Lung (tissue), 12 donors: ENCODE results near the gene PARP9. TPM values are rescaled to one million over a fixed set of nuclear protein-coding genes. Genes with fewer than 3 reads are reported as not detected.
"Not testable (repeated sequence)": the region's sequence is repeated elsewhere in the genome, so short reads cannot be mapped to it uniquely, and the experiment has no call there.

ENCODE experiments used
- ATAC-seq: fragments of 200-7000 bp; cut with Tn5 transposase; one replicate; pipeline ENCODE4 v1.9.1; 2020; ENCODE audit warnings: moderate number of reproducible peaks; ENCODE audit not compliant: insufficient read depth, low FRiP score
- DNase-seq, 3 donors: peaks; one replicate each; pipeline ENCODE4 v3.0.0-alpha.2; 2013 to 2017
- H3K27ac ChIP-seq, 2 donors: one replicate each; pipeline ENCODE4 v1.5.1; 2013; ENCODE audit warnings: mild to moderate bottlenecking in 2 of 2, moderate library complexity in 2 of 2, control low read depth in 1 of 2, inconsistent platforms in 1 of 2, low read depth in 1 of 2, low read length in 1 of 2
- H3K27me3 ChIP-seq, 3 donors: one replicate each; pipeline ENCODE4 v1.5.1; 2013; ENCODE audit warnings: low read length in 2 of 3; ENCODE audit not compliant: control insufficient read depth in 3 of 3, insufficient read depth in 3 of 3
- H3K36me3 ChIP-seq, 4 donors: one replicate each; pipeline ENCODE4 v1.5.1; 2013; ENCODE audit warnings: low read length in 4 of 4, mild to moderate bottlenecking in 1 of 4, moderate library complexity in 1 of 4; ENCODE audit not compliant: control insufficient read depth in 4 of 4, insufficient read depth in 4 of 4
- H3K4me1 ChIP-seq, 5 donors: one replicate each; pipeline ENCODE4 v1.5.1; 2013; ENCODE audit warnings: low read length in 5 of 5, mild to moderate bottlenecking in 2 of 5, moderate library complexity in 1 of 5; ENCODE audit not compliant: control insufficient read depth in 5 of 5, insufficient read depth in 5 of 5
- H3K4me3 ChIP-seq: one replicate; pipeline ENCODE4 v1.5.1; 2013; ENCODE audit warnings: mild to moderate bottlenecking, control low read depth, moderate library complexity
- H3K9ac ChIP-seq, 2 donors: one replicate each; pipeline ENCODE4 v1.5.1; 2013; ENCODE audit warnings: low read length in 2 of 2, control low read depth in 1 of 2; ENCODE audit not compliant: insufficient read depth in 1 of 2
- H3K9me3 ChIP-seq, 4 donors: one replicate each; pipeline ENCODE4 v1.5.1; 2013; ENCODE audit warnings: low read length in 3 of 4, mild to moderate bottlenecking in 1 of 4, moderate library complexity in 1 of 4; ENCODE audit not compliant: control insufficient read depth in 4 of 4, insufficient read depth in 3 of 4
- CTCF ChIP-seq: IDR thresholded peaks from 2 replicates; pipeline ENCODE4 v1.5.1; 2012; ENCODE audit warnings: mild to moderate bottlenecking; ENCODE audit errors: control extremely low read depth, extremely low read depth
- WGBS, 2 donors: extraction: QIAGEN DNeasy Blood & Tissue Kit; methylation state at CpG; one replicate each; pipeline ENCODE4 v1.1.7; 2013; 5-methylcytosine and 5-hydroxymethylcytosine counted together
- polyA plus RNA-seq, 2 donors: library from polyadenylated mRNA; stranded (reverse); fragments of 200-250 nt; gene quantifications; one replicate each; pipeline ENCODE4 v1.2.1, GENCODE V29; 2013
- total RNA-seq, 2 donors: library from RNA; depleted of rRNA in 1 of 2; stranded (reverse); fragments of >200 nt in 1 of 2; gene quantifications; one replicate each; pipeline ENCODE4 v1.2.1, GENCODE V29; 2014 to 2021
- donor health status: control.
- donor health status: control.
- donor health status: Bipolar disorder and iron deficiency.
- donor health status: healthy.
- donor health status: DM: yes; HTN: yes; CAD: no.

PARP9 gene
- total and polyA plus RNA-seq, 4 donors, result 31.7 to 57.0 (median 41.5) TPM

DNA sequence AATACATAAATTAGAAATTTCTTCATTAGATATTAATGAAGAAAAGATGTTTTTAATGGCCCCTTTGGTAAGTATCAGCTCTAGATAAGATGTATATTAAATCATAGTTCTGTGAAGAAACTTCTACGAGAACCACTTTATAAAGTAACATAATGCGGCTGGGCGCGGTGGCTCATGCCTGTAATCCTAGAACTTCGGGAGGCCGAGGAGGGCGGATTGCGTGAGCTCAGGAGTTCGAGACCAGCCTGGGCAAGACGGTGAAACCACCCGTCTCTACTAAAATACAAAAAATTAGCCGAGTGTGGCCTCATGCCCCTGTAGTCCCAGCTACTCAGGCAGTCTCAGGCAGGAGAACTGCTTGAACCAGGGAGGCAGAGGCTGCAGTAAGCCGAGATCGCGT is 51.8 kb downstream of the PARP9 start:
- DNase-seq (no peak), ATAC-seq (no peak)
- no peak for TF ChIP-seq CTCF
- 93 to 96% methylated on average over 15 of the region's 15 CpGs for WGBS, 2 donors
- H3K9me3 ChIP-seq, result no peaks in the 10 kb centered on the region
- peaks cover 3 to 20% (median 16%) of the 10 kb centered on the region in 5 donors for H3K4me1 ChIP-seq
- no peak overlapping the region for H3K9ac ChIP-seq
- no peak overlapping the region for H3K4me3 ChIP-seq
- H3K36me3 ChIP-seq, result no peaks in the 10 kb centered on the region
- no peak overlapping the region for H3K27ac ChIP-seq
- H3K27me3 ChIP-seq, result no peaks in the 10 kb centered on the region

DNA sequence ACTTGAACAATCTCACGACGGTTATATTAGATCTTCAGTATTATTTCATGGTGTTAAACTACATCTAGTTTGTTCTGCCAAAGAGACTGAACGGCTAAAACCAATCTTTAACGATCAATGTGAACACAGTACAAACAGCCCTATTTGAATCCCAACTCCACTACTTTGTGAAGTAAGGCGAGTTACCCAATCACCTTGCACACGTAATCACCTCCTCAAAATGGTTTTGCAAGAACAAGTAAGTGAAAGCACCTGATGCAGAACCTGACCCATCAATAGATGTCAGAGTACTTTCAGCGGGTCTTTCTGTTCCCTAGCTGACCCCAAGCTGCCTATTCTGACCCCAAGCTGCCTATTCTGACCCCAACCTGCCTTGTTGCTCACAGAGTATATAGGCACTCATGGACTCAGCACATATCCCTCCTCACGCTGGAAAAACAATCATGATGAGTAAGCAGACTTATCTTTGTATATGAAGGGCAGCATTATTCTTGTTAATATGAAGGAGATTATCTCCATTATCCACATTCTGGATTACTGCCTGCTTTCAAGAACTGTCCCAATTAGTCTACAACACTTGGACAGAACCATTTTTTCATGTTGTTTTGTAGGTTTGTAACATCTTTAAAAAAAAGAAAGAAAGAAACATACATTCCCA is 53.1 kb downstream of the PARP9 start:
- no peak for ATAC-seq
- no peak for DNase-seq
- no peaks in the 10 kb centered on the region for H3K9me3 ChIP-seq
- H3K4me1 ChIP-seq, result peaks cover 3 to 20% (median 16%) of the 10 kb centered on the region in 5 donors
- H3K27me3 ChIP-seq, result no peaks in the 10 kb centered on the region
- TF ChIP-seq CTCF, result no peak
- H3K36me3 ChIP-seq, result no peaks in the 10 kb centered on the region
- no peak overlapping the region for H3K4me3 ChIP-seq
- H3K9ac ChIP-seq, result no peak overlapping the region
- WGBS, 2 donors, result 74 to 75% methylated on average over 8 of the region's 8 CpGs
- H3K27ac ChIP-seq, result no peak overlapping the region

DNA sequence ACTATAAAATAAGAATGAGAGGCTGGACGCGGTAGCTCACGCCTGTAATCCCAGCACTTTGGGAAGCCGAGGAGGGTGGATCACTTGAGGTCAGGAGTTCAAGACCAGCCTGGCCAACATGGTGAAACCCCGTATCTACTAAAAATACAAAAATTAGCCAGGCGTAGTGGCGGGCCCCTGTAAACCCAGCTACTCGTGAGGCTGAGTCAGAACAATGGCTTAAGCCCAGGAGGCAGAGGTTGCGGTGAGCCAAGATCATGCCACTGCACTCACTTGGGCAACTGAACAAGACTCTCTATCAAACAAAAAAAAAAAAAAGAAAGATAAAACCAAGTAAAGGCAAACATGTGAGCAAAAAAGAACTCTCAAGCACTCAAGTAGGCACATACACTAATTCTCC is 55.2 kb downstream of the PARP9 start:
- not testable (repeated sequence) for H3K36me3 ChIP-seq, DNase-seq, H3K9ac ChIP-seq, H3K9me3 ChIP-seq, H3K27me3 ChIP-seq, H3K4me3 ChIP-seq, ATAC-seq, H3K27ac ChIP-seq
- 91 to 94% methylated on average over 9 of the region's 9 CpGs for WGBS, 2 donors
- peaks cover 3 to 20% (median 16%) of the 10 kb centered on the region in 5 donors for H3K4me1 ChIP-seq

GRCh38 chr3:122508135-122508914 is 55.8 kb downstream of the PARP9 start:
- Histone ChIP-seq H3K36me3 (no peaks in the 10 kb centered on the region), H3K9me3 (no peaks in the 10 kb centered on the region), H3K27me3 (no peaks in the 10 kb centered on the region), H3K27ac (no peak overlapping the region), H3K4me3 (no peak overlapping the region), H3K4me1 (peaks cover 3 to 19% (median 12%) of the 10 kb centered on the region in 5 donors), H3K9ac (no peak overlapping the region)
- no peak for ATAC-seq
- no peak for TF ChIP-seq CTCF
- 83 to 89% methylated on average over 2 of the region's 2 CpGs for WGBS, 2 donors
- DNase-seq, result no peak
